H1 (cell line): ENCODE measurements around the gene ARID5B. TPM values are rescaled to one million over a fixed set of nuclear protein-coding genes. Genes with fewer than 3 reads are reported as not detected.

Source experiments
- CTCF ChIA-PET: fragments of 300-600 bp; sonication (Branson Sonifier 250); formaldehyde crosslinking; loops from one replicate; lab custom pipeline; 2021; ENCODE audit not compliant: partially characterized antibody; lab: Charles Lee
- POLR2A ChIA-PET: fragments of 300-600 bp; sonication (Branson Sonifier 250); formaldehyde crosslinking; loops from one replicate; lab custom pipeline; 2021; ENCODE audit warnings: inconsistent platforms; ENCODE audit not compliant: partially characterized antibody; lab: Charles Lee
- DNase-seq, 2 experiments: peaks; one replicate each; pipeline versions ENCODE4 v3.0.0 to v3.0.0-alpha.2; 2010 to 2022; ENCODE audit warnings: low spot score in 2 of 2, low read depth in 1 of 2, mixed read lengths in 1 of 2
- FAIRE-seq: peaks from 2 replicates; lab custom pipeline; 2011; peaks lifted over from hg19 to GRCh38; lab: Jason Lieb, UNC
- H2AFZ ChIP-seq: 2 replicates; pipeline ENCODE4 v1.8.1; 2012; ENCODE audit warnings: low read length, inconsistent platforms
- H2AK5ac ChIP-seq: 2 replicates; pipeline ENCODE4 v1.6.1; 2013; ENCODE audit warnings: low read depth, low read length
- H2BK120ac ChIP-seq: replicated peaks from 2 replicates; pipeline ENCODE3; 2013; ENCODE audit warnings: low read depth, low read length, inconsistent platforms
- H2BK12ac ChIP-seq: 2 replicates; pipeline ENCODE4 v1.6.1; 2013; ENCODE audit warnings: low read depth, low read length
- H2BK15ac ChIP-seq: 2 replicates; pipeline ENCODE4 v1.6.1; 2013; ENCODE audit warnings: low read length
- H2BK20ac ChIP-seq: 2 replicates; pipeline ENCODE4 v1.6.1; 2013; ENCODE audit warnings: low read length
- H2BK5ac ChIP-seq: 2 replicates; pipeline ENCODE4 v1.6.1; 2013; ENCODE audit warnings: low read depth, low read length
- H3K14ac ChIP-seq: 2 replicates; pipeline ENCODE4 v1.6.1; 2013; ENCODE audit warnings: inconsistent platforms; ENCODE audit not compliant: insufficient read length
- H3K18ac ChIP-seq: 2 replicates; pipeline ENCODE4 v1.6.1; 2013; ENCODE audit warnings: low read length; ENCODE audit errors: extremely low read depth
- H3K23ac ChIP-seq: 2 replicates; pipeline ENCODE4 v1.6.1; 2013; ENCODE audit warnings: inconsistent platforms; ENCODE audit not compliant: insufficient read length
- H3K23me2 ChIP-seq: 2 replicates; pipeline ENCODE4 v1.6.1; 2013; ENCODE audit warnings: low read depth, low read length
- H3K27ac ChIP-seq: 2 replicates; pipeline ENCODE4 v1.6.1; 2011; ENCODE audit warnings: low read depth, low read length, inconsistent platforms
- H3K27me3 ChIP-seq, 4 experiments: replicated peaks in 1 of 4; 1 replicate in 1 of 4; 2 replicates in 3 of 4; pipeline versions ENCODE4 v1.6.1 to v1.8.1; 2011 to 2013; ENCODE audit warnings: low read length in 3 of 4, mild to moderate bottlenecking in 3 of 4, inconsistent platforms in 2 of 4, mixed read lengths in 2 of 4, moderate library complexity in 1 of 4; ENCODE audit not compliant: control insufficient read depth in 3 of 4, insufficient read depth in 3 of 4; ENCODE audit errors: extremely low read depth in 1 of 4
- H3K36me3 ChIP-seq, 4 experiments: 2 replicates each; pipeline versions ENCODE4 v1.6.1 to v1.8.1; 2011 to 2013; ENCODE audit warnings: mild to moderate bottlenecking in 4 of 4, low read length in 3 of 4, moderate library complexity in 2 of 4, control low read depth in 1 of 4, inconsistent platforms in 1 of 4; ENCODE audit not compliant: insufficient read depth in 4 of 4, control insufficient read depth in 2 of 4
- H3K4ac ChIP-seq: replicated peaks from 2 replicates; pipeline ENCODE3; 2013; ENCODE audit warnings: low read length, low read depth, mixed read lengths, inconsistent platforms; ENCODE audit not compliant: insufficient read length
- H3K4me1 ChIP-seq, 4 experiments: replicated peaks in 1 of 4; 1 replicate in 1 of 4; 2 replicates in 3 of 4; pipeline versions ENCODE4 v1.6.1 to v1.8.1; 2011 to 2013; ENCODE audit warnings: low read length in 3 of 4, inconsistent platforms in 2 of 4, mixed read lengths in 1 of 4; ENCODE audit not compliant: insufficient read depth in 4 of 4, control insufficient read depth in 3 of 4
- H3K4me2 ChIP-seq, 2 experiments: 2 replicates each; pipeline versions ENCODE4 v1.6.1 to v1.8.1; 2011 to 2013; ENCODE audit warnings: low read depth in 2 of 2, low read length in 2 of 2, control low read depth in 1 of 2, inconsistent platforms in 1 of 2, mild to moderate bottlenecking in 1 of 2; ENCODE audit not compliant: insufficient read depth in 1 of 2
- H3K4me3 ChIP-seq, 4 experiments: fragments of 200-600, 300-600 bp in 1 of 4; sonication (generic), shearing (Covaris generic), sonication (Bioruptor Twin) in 1 of 4; 2 replicates each; pipeline versions ENCODE4 v1.5.1 to v1.8.1; 2011 to 2016; ENCODE audit warnings: low read length in 4 of 4, low read depth in 3 of 4, control low read depth in 2 of 4, inconsistent platforms in 2 of 4, mild to moderate bottlenecking in 2 of 4, mixed read lengths in 1 of 4, moderate library complexity in 1 of 4; ENCODE audit not compliant: insufficient read depth in 2 of 4; ENCODE audit errors: extremely low read depth in 1 of 4
- H3K56ac ChIP-seq: replicated peaks from 2 replicates; pipeline ENCODE3; 2013; ENCODE audit warnings: low read depth, mild to moderate bottlenecking, mixed read lengths, low read length, inconsistent platforms; ENCODE audit not compliant: insufficient read length
- H3K79me1 ChIP-seq: 2 replicates; pipeline ENCODE4 v1.6.1; 2013; ENCODE audit warnings: low read depth, low read length, control low read depth
- H3K79me2 ChIP-seq, 2 experiments: 2 replicates each; pipeline versions ENCODE4 v1.6.1 to v1.8.1; 2012 to 2013; ENCODE audit warnings: low read length in 2 of 2, mild to moderate bottlenecking in 2 of 2, inconsistent platforms in 1 of 2; ENCODE audit not compliant: insufficient read depth in 2 of 2, control insufficient read depth in 1 of 2
- H3K9ac ChIP-seq, 4 experiments: replicated peaks in 1 of 4; 1 replicate in 1 of 4; 2 replicates in 3 of 4; pipeline versions ENCODE4 v1.6.1 to v1.8.1; 2011 to 2013; ENCODE audit warnings: low read depth in 3 of 4, low read length in 3 of 4, control low read depth in 2 of 4, mild to moderate bottlenecking in 2 of 4, moderate library complexity in 2 of 4, inconsistent platforms in 1 of 4; ENCODE audit errors: extremely low read depth in 1 of 4
- H3K9me3 ChIP-seq, 2 experiments: 2 replicates each; pipeline versions ENCODE4 v1.6.1 to v1.8.1; 2012 to 2013; ENCODE audit warnings: mild to moderate bottlenecking in 2 of 2, moderate library complexity in 2 of 2, control low read depth in 1 of 2, inconsistent platforms in 1 of 2, low read depth in 1 of 2, low read length in 1 of 2, mixed read lengths in 1 of 2; ENCODE audit not compliant: insufficient read depth in 2 of 2
- H4K20me1 ChIP-seq, 2 experiments: replicated peaks in 1 of 2; 2 replicates each; pipeline versions ENCODE3 to v1.8.1; 2011 to 2013; ENCODE audit warnings: inconsistent platforms in 2 of 2, low read length in 2 of 2, mild to moderate bottlenecking in 1 of 2; ENCODE audit not compliant: insufficient read depth in 2 of 2, control insufficient read depth in 1 of 2
- H4K5ac ChIP-seq: 2 replicates; pipeline ENCODE4 v1.6.1; 2013; ENCODE audit warnings: low read length, low read depth, mixed read lengths, inconsistent platforms; ENCODE audit not compliant: insufficient read length
- H4K8ac ChIP-seq: 2 replicates; pipeline ENCODE4 v1.8.0; 2013; ENCODE audit warnings: mild to moderate bottlenecking, moderate library complexity, low read length, inconsistent platforms; ENCODE audit not compliant: insufficient read depth; ENCODE audit errors: extremely low read depth
- H4K91ac ChIP-seq: replicated peaks from 2 replicates; pipeline ENCODE3; 2013; ENCODE audit warnings: low read length, mixed read lengths, inconsistent platforms; ENCODE audit not compliant: insufficient read length
- ASH2L ChIP-seq: fragments of 200-600, 300-600 bp; sonication (generic); IDR thresholded peaks from one replicate; pipeline ENCODE4 v1.7.1; 2017; ENCODE audit warnings: low read length
- ATF2 ChIP-seq: IDR thresholded peaks from 2 replicates; pipeline ENCODE4 v1.6.1; 2012; ENCODE audit warnings: low read length, inconsistent platforms
- EP300 ChIP-seq, 2 experiments: IDR thresholded peaks; 1 replicate in 1 of 2; 2 replicates in 1 of 2; pipeline ENCODE4 v1.6.1; 2011 to 2012; ENCODE audit warnings: low read depth in 2 of 2, low read length in 2 of 2, mild to moderate bottlenecking in 2 of 2, borderline replicate concordance in 1 of 2, inconsistent platforms in 1 of 2, moderate library complexity in 1 of 2
- JUN ChIP-seq: IDR thresholded peaks from 2 replicates; pipeline ENCODE4 v1.6.1; 2011; ENCODE audit warnings: low read depth, mild to moderate bottlenecking, improper control_type of control experiment, low read length
- JUND ChIP-seq: IDR thresholded peaks from 2 replicates; pipeline ENCODE4 v1.6.1; 2011; ENCODE audit warnings: mild to moderate bottlenecking, improper control_type of control experiment, low read length
- MAFK ChIP-seq: IDR thresholded peaks from 2 replicates; pipeline ENCODE4 v1.6.1; 2012; ENCODE audit warnings: low read depth, mild to moderate bottlenecking, improper control_type of control experiment, low read length
- PHF8 ChIP-seq: fragments of 200-600 bp; sonication (generic); conservative IDR thresholded peaks from 2 replicates; pipeline ENCODE4 v1.7.1; 2012; ENCODE audit warnings: low read depth, mild to moderate bottlenecking, inconsistent platforms, low read length, moderate library complexity
- SAP30 ChIP-seq: fragments of 300-600 bp; sonication (generic); IDR thresholded peaks from 2 replicates; pipeline ENCODE4 v1.7.1; 2012; ENCODE audit warnings: low read length, moderate library complexity, mild to moderate bottlenecking, inconsistent platforms; ENCODE audit not compliant: insufficient read depth, insufficient replicate concordance
- SIRT6 ChIP-seq: IDR thresholded peaks from one replicate; pipeline ENCODE4 v1.7.1; 2012; ENCODE audit warnings: low read length, inconsistent platforms
- SP4 ChIP-seq: IDR thresholded peaks from 2 replicates; pipeline ENCODE4 v1.6.1; 2012; ENCODE audit warnings: low read length, inconsistent platforms
- SRF ChIP-seq: IDR thresholded peaks from 2 replicates; pipeline ENCODE4 v1.6.1; 2011; ENCODE audit warnings: mild to moderate bottlenecking, low read depth, low read length, moderate library complexity
- TEAD4 ChIP-seq: IDR thresholded peaks from 2 replicates; pipeline ENCODE4 v1.6.1; 2012; ENCODE audit warnings: low read depth, low read length, inconsistent platforms, mixed read lengths
- WGBS, 2 experiments: shearing (Covaris generic) in 1 of 2; methylation state at CpG; one replicate each; pipeline versions ENCODE4 v1.1.6 to v1.1.7; 2013 to 2015; ENCODE audit warnings: low lambda C conversion rate in 2 of 2, mixed read lengths in 2 of 2, inconsistent platforms in 1 of 2, low coverage in 1 of 2, missing lambda C conversion rate in 1 of 2; ENCODE audit not compliant: insufficient replicate concordance in 2 of 2, insufficient coverage in 1 of 2, insufficient read length in 1 of 2; ENCODE audit errors: extremely low coverage in 1 of 2, missing lambda C conversion rate in 1 of 2; 5-methylcytosine and 5-hydroxymethylcytosine counted together
- polyA plus RNA-seq, 7 experiments: library from polyadenylated mRNA; depleted of rRNA in 3 of 7; stranded (reverse) in 5 of 7; unstranded in 2 of 7; fragments of >200 nt in 5 of 7; fragments of 200-250 nt in 2 of 7; gene quantifications; 1 replicate in 5 of 7; 2 replicates in 1 of 7; 4 replicates in 1 of 7; pipeline versions ENCODE4 v1.2.1 to v1.2.3, GENCODE V29; 2011 to 2013; ENCODE audit warnings: missing spikeins in 2 of 7, mixed read lengths in 2 of 7
- total RNA-seq: library from RNA; stranded (reverse); fragmentation: NEBNext Ultra II Directional; extraction: Animal tissue kit (Norgen Biotek cat#: 25700); gene quantifications from 2 replicates; pipeline ENCODE4 v1.2.1, GENCODE V29; 2021

Gene ARID5B
- total and polyA plus RNA-seq, 2 of the 8 experiments (the other 6 are each of a cell fraction or from before 2014, with no cell fraction given) = 0.21 to 1.1 TPM

- no peak overlapping the region for H3K18ac ChIP-seq
- H2BK20ac ChIP-seq = no peak overlapping the region
- no peak for DNase-seq
- H2BK120ac ChIP-seq = no peak overlapping the region
- no peak overlapping the region for H3K4me3 ChIP-seq
- no peak overlapping the region for H2BK5ac ChIP-seq
- ChIA-PET POLR2A (no interaction called here), CTCF (interaction anchor here (1.8 kb wide), 1 partner anchor 47 kb away, joined by 4 read pairs; no protein-coding TSS in a partner anchor)
- H4K8ac ChIP-seq = no peak overlapping the region
- no peaks in the 10 kb centered on the region for H3K4me1 ChIP-seq
- H2BK15ac ChIP-seq = no peak overlapping the region
- H2AK5ac ChIP-seq = no peak overlapping the region
- H3K27me3 ChIP-seq = no peaks in the 10 kb centered on the region
- no peak overlapping the region for H2BK12ac ChIP-seq
- no peaks in the 10 kb centered on the region for H3K79me2 ChIP-seq
- no peak overlapping the region for H3K27ac ChIP-seq
- no peak overlapping the region for H4K91ac ChIP-seq
- H3K4me2 ChIP-seq = no peak overlapping the region
- no peaks in the 10 kb centered on the region; a peak in 1 of 4 replicates for H3K9me3 ChIP-seq
- H3K23me2 ChIP-seq = no peaks in the 10 kb centered on the region
- H3K56ac ChIP-seq = no peak overlapping the region
- 95% methylated on average over 1 of the region's 1 CpG; no CpG with 5 or more reads in 1 of the 2 experiments for WGBS, 2 experiments
- H3K4ac ChIP-seq = no peak overlapping the region
- H3K36me3 ChIP-seq = no peaks in the 10 kb centered on the region
- H3K9ac ChIP-seq = no peak overlapping the region
- no peaks in the 10 kb centered on the region for H4K20me1 ChIP-seq
- no peaks in the 10 kb centered on the region for H3K79me1 ChIP-seq
- H3K23ac ChIP-seq = no peak overlapping the region
- H3K14ac ChIP-seq = no peak overlapping the region
- H4K5ac ChIP-seq = no peak overlapping the region
- no peak overlapping the region for H2AFZ ChIP-seq
- no peak for FAIRE-seq
- TF ChIP-seq SP4 = no peak
- TF ChIP-seq JUND = no peak
- no peak for TF ChIP-seq SIRT6
- no peak for TF ChIP-seq EP300 (IDR thresholded peaks at IDR 0.05; ENCODE audit: borderline replicate concordance in 1 of 2, low read depth in 2 of 2, low read length in 2 of 2)
- TF ChIP-seq ASH2L = no peak
- no peak for TF ChIP-seq ATF2
- no peak for TF ChIP-seq TEAD4
- TF ChIP-seq SAP30 = no peak
- TF ChIP-seq MAFK = no peak
- TF ChIP-seq PHF8 = no peak
- TF ChIP-seq SRF = no peak
- TF ChIP-seq JUN = no peak
Observed at GRCh38 chr10:61944410-61945147, 43.1 kb downstream of the ARID5B start.
